WTC11 (cell line): ENCODE measurements around the gene PPIB. TPM values are rescaled to one million over a fixed set of nuclear protein-coding genes. Genes with fewer than 3 reads are reported as not detected.

ENCODE experiments used
- ATAC-seq: fragments of 200-7000 bp; cut with Tn5 transposase; 2 replicates; pipeline ENCODE4 v1.10.0; 2021; ENCODE audit warnings: mild to moderate bottlenecking, moderate library complexity
- CTCF ChIA-PET: fragments of 300-600 bp; sonication (Branson Sonifier 250); formaldehyde crosslinking; loops from one replicate; lab custom pipeline; 2021; ENCODE audit warnings: antibody characterized with exemption; lab: Charles Lee
- POLR2A ChIA-PET: fragments of 350-600 bp; sonication (Branson Sonifier 250); formaldehyde crosslinking; loops from one replicate; lab custom pipeline; 2021; ENCODE audit warnings: antibody characterized with exemption; lab: Charles Lee
- DNase-seq: peaks from one replicate; pipeline ENCODE4 v3.0.0; 2021; ENCODE audit warnings: low spot score
- H3K27ac Mint-ChIP-seq: 2 replicates; pipeline ENCODE4 v1.8.0; 2021; ENCODE audit warnings: mixed read lengths
- H3K27me3 Mint-ChIP-seq: 2 replicates; pipeline ENCODE4 v1.8.0; 2021; ENCODE audit warnings: low read depth, mild to moderate bottlenecking, moderate library complexity, mixed read lengths
- H3K36me3 Mint-ChIP-seq: 2 replicates; pipeline ENCODE4 v1.8.0; 2021; ENCODE audit warnings: mixed read lengths
- H3K4me1 Mint-ChIP-seq: 2 replicates; pipeline ENCODE4 v1.8.0; 2022; ENCODE audit warnings: mixed read lengths
- H3K4me3 Mint-ChIP-seq: 2 replicates; pipeline ENCODE4 v1.8.0; 2021; ENCODE audit warnings: mild to moderate bottlenecking, moderate library complexity, mixed read lengths
- H3K9me3 Mint-ChIP-seq: 2 replicates; pipeline ENCODE4 v1.8.0; 2021; ENCODE audit warnings: mixed read lengths
- ARID4B ChIP-seq: sonication (generic); formaldehyde crosslinking; IDR thresholded peaks from 2 replicates; pipeline ENCODE4 v1.8.0; 2023; ENCODE audit warnings: missing genetic modification reagents, mild to moderate bottlenecking, borderline replicate concordance
- CREM ChIP-seq: sonication (generic); formaldehyde crosslinking; IDR thresholded peaks from 2 replicates; pipeline ENCODE4 v1.8.1; 2022; ENCODE audit warnings: mild to moderate bottlenecking, missing genetic modification reagents, moderate library complexity
- ESRRA ChIP-seq: sonication (generic); formaldehyde crosslinking; IDR thresholded peaks from 2 replicates; pipeline ENCODE4 v1.8.1; 2022; ENCODE audit warnings: mild to moderate bottlenecking, missing genetic modification reagents, borderline replicate concordance
- FOXP4 ChIP-seq: sonication (generic); formaldehyde crosslinking; IDR thresholded peaks from 2 replicates; pipeline ENCODE4 v1.8.0; 2022; ENCODE audit warnings: mild to moderate bottlenecking, missing genetic modification reagents
- HMGXB4 ChIP-seq: sonication (generic); formaldehyde crosslinking; IDR thresholded peaks from 2 replicates; pipeline ENCODE4 v1.8.1; 2023; ENCODE audit warnings: mild to moderate bottlenecking, moderate library complexity, missing genetic modification reagents
- JAZF1 ChIP-seq: fragments of 250-450 bp; sonication (Bioruptor Pico); IDR thresholded peaks from 2 replicates; pipeline ENCODE4 v1.9.0; 2021; ENCODE audit warnings: moderate library complexity, mild to moderate bottlenecking, inconsistent platforms
- MLX ChIP-seq: sonication (generic); formaldehyde crosslinking; IDR thresholded peaks from 2 replicates; pipeline ENCODE4 v1.8.1; 2023; ENCODE audit warnings: mild to moderate bottlenecking, missing genetic modification reagents, moderate library complexity
- MXD4 ChIP-seq: fragments of 250-450 bp; sonication (Bioruptor Pico); IDR thresholded peaks from 2 replicates; pipeline ENCODE4 v1.8.0; 2021; ENCODE audit warnings: mild to moderate bottlenecking, moderate library complexity, borderline replicate concordance
- RORB ChIP-seq: fragments of 250-450 bp; sonication (Bioruptor Pico); IDR thresholded peaks from 2 replicates; pipeline ENCODE4 v1.9.0; 2021; ENCODE audit warnings: mild to moderate bottlenecking
- TCF7 ChIP-seq: sonication (generic); formaldehyde crosslinking; IDR thresholded peaks from 2 replicates; pipeline ENCODE4 v1.8.0; 2022; ENCODE audit warnings: mild to moderate bottlenecking, low read depth, missing genetic modification reagents, moderate library complexity
- TEAD1 ChIP-seq: sonication (generic); formaldehyde crosslinking; IDR thresholded peaks from 2 replicates; pipeline ENCODE4 v1.8.0; 2022; ENCODE audit warnings: mild to moderate bottlenecking, missing genetic modification reagents
- USF1 ChIP-seq: sonication (generic); formaldehyde crosslinking; IDR thresholded peaks from 2 replicates; pipeline ENCODE4 v1.8.0; 2022; ENCODE audit warnings: mild to moderate bottlenecking, missing genetic modification reagents
- ZNF138 ChIP-seq: sonication (generic); formaldehyde crosslinking; conservative IDR thresholded peaks from 2 replicates; pipeline ENCODE4 v1.8.1; 2022; ENCODE audit warnings: mild to moderate bottlenecking, moderate library complexity, missing genetic modification reagents
- ZNF263 ChIP-seq: sonication (generic); formaldehyde crosslinking; IDR thresholded peaks from 2 replicates; pipeline ENCODE4 v1.8.1; 2022; ENCODE audit warnings: low read depth, mild to moderate bottlenecking, moderate library complexity, missing genetic modification reagents
- ZNF671 ChIP-seq: fragments of 250-450 bp; sonication (Bioruptor Pico); IDR thresholded peaks from 2 replicates; pipeline ENCODE4 v1.8.0; 2021; ENCODE audit warnings: mild to moderate bottlenecking
- total RNA-seq: library from RNA; stranded (reverse); gene quantifications from 3 replicates; pipeline ENCODE4 v1.2.3, GENCODE V29; 2021
- TF ChIP-seq, protein P1 (sequence below): fragments of 250-450 bp; sonication (Bioruptor Pico); IDR thresholded peaks from 2 replicates; pipeline ENCODE4 v1.9.0; 2021; ENCODE audit warnings: mild to moderate bottlenecking
- TF ChIP-seq, protein P2 (sequence below): sonication (generic); formaldehyde crosslinking; IDR thresholded peaks from 2 replicates; pipeline ENCODE4 v1.8.1; 2022; ENCODE audit warnings: mild to moderate bottlenecking, missing genetic modification reagents, moderate library complexity, borderline replicate concordance
- TF ChIP-seq, protein P3 (sequence below): fragments of 200-600 bp; IDR thresholded peaks from 2 replicates; pipeline ENCODE4 v1.8.0; 2022; ENCODE audit warnings: antibody characterized with exemption

Gene PPIB
- total RNA-seq, 1 experiment from 2014 or later, result 485 TPM

DNA sequence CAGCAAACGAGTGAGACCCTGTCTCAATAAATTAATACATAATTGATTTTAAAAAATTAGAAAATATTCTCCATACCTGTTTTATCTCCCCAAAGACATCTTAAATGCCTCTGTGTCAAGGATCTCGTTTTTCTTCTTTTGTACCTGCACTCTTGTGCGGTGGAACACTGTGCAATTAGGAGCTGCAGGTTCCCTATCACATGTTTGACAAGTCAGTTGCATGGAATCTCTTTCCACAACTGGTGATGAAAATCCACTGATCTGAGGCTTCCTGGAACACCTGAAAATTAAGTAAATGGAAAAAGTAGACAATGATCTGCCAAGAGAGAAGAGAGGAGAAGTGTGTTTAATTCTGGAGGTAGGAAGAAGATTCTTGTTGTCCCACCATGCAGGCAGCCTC, 14.2 kb downstream of the PPIB start:
- TF ChIP-seq MLX, result no peak
- TF ChIP-seq ZNF263 (CRISPR knock-in tag), result no peak
- TF ChIP-seq MXD4 (CRISPR knock-in tag), result no peak
- no peak for TF ChIP-seq ARID4B (CRISPR knock-in tag)
- TF ChIP-seq JAZF1, result no peak
- TF ChIP-seq RORB (CRISPR knock-in tag), result no peak
- no peak for TF ChIP-seq TCF7
- TF ChIP-seq, protein P1, sequence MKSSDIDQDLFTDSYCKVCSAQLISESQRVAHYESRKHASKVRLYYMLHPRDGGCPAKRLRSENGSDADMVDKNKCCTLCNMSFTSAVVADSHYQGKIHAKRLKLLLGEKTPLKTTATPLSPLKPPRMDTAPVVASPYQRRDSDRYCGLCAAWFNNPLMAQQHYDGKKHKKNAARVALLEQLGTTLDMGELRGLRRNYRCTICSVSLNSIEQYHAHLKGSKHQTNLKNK (CRISPR knock-in tag), result no peak
- TF ChIP-seq, protein P2, sequence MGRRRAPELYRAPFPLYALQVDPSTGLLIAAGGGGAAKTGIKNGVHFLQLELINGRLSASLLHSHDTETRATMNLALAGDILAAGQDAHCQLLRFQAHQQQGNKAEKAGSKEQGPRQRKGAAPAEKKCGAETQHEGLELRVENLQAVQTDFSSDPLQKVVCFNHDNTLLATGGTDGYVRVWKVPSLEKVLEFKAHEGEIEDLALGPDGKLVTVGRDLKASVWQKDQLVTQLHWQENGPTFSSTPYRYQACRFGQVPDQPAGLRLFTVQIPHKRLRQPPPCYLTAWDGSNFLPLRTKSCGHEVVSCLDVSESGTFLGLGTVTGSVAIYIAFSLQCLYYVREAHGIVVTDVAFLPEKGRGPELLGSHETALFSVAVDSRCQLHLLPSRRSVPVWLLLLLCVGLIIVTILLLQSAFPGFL (CRISPR knock-in tag), result no peak
- Mint-ChIP-seq H3K4me1 (peaks cover 16% of the 10 kb centered on the region), H3K36me3 (no peaks in the 10 kb centered on the region), H3K27me3 (peaks cover 32% of the 10 kb centered on the region), H3K27ac (no peak overlapping the region; the same call in 1 of the 2 replicates), H3K9me3 (no peaks in the 10 kb centered on the region), H3K4me3 (no peak overlapping the region)
- CTCF ChIA-PET, result interaction anchor here (1.4 kb wide), 3 partner anchors 15 to 51 kb away, joined by 4 to 10 read pairs (median 7); partner anchors contain the start of gene PPIB
- ATAC-seq, result no peak
- POLR2A ChIA-PET, result no interaction called here
- DNase-seq, result no peak

- H3K36me3 Mint-ChIP-seq, result no peaks in the 10 kb centered on the region
- peaks cover 28% of the 10 kb centered on the region for H3K27me3 Mint-ChIP-seq
- DNase-seq, result no peak
- peaks cover 13% of the 10 kb centered on the region for H3K4me1 Mint-ChIP-seq
- TF ChIP-seq HMGXB4 (no peak), TEAD1 (CRISPR knock-in tag) (no peak)
- TF ChIP-seq, all 79 proteins: peak for 0
- Mint-ChIP-seq H3K4me3 (no peak overlapping the region), H3K27ac (no peak overlapping the region), H3K9me3 (no peaks in the 10 kb centered on the region)
- POLR2A ChIA-PET, result no interaction called here
- ATAC-seq, result no peak
- CTCF ChIA-PET, result no interaction called here
These were observed 14.7 kb downstream of the PPIB start for GRCh38 chr15:64148168-64148567.

DNA sequence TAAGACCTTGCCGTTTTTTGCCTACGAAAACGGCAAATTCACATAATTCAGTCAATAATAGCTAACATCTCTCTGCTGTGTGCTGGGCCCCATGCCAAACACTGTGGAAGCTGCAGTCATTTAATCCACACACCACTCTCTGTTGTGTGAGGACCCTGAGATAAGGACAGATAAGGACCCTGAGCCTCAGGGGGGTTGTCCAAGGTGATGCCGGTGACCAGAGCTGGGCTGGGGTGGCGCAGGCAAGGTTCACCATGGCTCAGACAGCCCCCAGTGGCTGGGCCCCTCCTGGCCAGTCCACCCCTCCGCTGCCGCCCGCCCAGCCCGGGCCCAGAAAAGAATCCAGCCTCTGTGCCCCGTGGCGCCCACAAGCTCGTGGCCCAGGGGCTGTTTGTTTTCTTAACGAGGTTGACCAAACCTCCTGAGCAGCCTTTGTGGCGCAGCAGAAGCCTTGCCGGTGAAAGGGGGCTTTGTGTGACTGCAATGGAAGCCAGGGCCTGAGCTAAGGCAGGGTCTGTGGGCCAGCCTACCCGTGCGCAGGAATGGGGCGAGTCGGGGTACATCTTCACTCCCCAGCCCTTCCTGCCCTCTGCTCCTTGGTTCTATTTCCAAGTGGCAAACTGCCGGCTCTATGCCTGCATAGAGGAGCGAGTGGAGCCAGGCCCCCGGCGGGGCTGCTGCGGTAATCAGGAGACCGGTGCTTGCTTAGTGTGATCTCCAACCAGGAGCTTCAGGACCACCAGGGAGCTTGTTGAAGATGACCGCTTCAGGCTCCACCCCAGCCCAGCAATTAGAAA, 15.7 kb downstream of the PPIB start:
- ATAC-seq (no peak), DNase-seq (no peak)
- Mint-ChIP-seq H3K27ac (no peak overlapping the region), H3K9me3 (no peaks in the 10 kb centered on the region), H3K4me3 (no peak overlapping the region), H3K36me3 (no peaks in the 10 kb centered on the region), H3K27me3 (peaks cover 19% of the 10 kb centered on the region), H3K4me1 (peaks cover 8% of the 10 kb centered on the region)
- ChIA-PET CTCF (no interaction called here), POLR2A (interaction anchor here (0.6 kb wide), 1 partner anchor 391 kb away, joined by 3 read pairs; no protein-coding TSS in a partner anchor)
- no peak for TF ChIP-seq TEAD1 (CRISPR knock-in tag)
- no peak for TF ChIP-seq CREM (CRISPR knock-in tag)
- no peak for TF ChIP-seq ZNF138 (CRISPR knock-in tag)
- TF ChIP-seq FOXP4 (CRISPR knock-in tag), result no peak
- TF ChIP-seq ESRRA (CRISPR knock-in tag), result no peak
- TF ChIP-seq ZNF671 (CRISPR knock-in tag), result no peak
- TF ChIP-seq USF1 (CRISPR knock-in tag), result no peak
- TF ChIP-seq, protein P3, sequence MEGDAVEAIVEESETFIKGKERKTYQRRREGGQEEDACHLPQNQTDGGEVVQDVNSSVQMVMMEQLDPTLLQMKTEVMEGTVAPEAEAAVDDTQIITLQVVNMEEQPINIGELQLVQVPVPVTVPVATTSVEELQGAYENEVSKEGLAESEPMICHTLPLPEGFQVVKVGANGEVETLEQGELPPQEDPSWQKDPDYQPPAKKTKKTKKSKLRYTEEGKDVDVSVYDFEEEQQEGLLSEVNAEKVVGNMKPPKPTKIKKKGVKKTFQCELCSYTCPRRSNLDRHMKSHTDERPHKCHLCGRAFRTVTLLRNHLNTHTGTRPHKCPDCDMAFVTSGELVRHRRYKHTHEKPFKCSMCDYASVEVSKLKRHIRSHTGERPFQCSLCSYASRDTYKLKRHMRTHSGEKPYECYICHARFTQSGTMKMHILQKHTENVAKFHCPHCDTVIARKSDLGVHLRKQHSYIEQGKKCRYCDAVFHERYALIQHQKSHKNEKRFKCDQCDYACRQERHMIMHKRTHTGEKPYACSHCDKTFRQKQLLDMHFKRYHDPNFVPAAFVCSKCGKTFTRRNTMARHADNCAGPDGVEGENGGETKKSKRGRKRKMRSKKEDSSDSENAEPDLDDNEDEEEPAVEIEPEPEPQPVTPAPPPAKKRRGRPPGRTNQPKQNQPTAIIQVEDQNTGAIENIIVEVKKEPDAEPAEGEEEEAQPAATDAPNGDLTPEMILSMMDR, result no peak
